ENCODE data around the gene ENTPD1. TPM values are rescaled to one million over a fixed set of nuclear protein-coding genes. Genes with fewer than 3 reads are reported as not detected.
A peak's percentile ranks its signal among the peaks of the same experiment; 100 is the strongest.

ENTPD1 gene
- total and polyA plus RNA-seq, 2 donors (not counting 1 experiment from before 2014, with no cell fraction given), result 0.47 to 3.3 TPM

- no peak for DNase-seq (ENCODE audit: low read depth in 2 of 2)
These were observed 36.3 kb downstream of the ENTPD1 start for GRCh38 chr10:95792211-95792780.

DNA sequence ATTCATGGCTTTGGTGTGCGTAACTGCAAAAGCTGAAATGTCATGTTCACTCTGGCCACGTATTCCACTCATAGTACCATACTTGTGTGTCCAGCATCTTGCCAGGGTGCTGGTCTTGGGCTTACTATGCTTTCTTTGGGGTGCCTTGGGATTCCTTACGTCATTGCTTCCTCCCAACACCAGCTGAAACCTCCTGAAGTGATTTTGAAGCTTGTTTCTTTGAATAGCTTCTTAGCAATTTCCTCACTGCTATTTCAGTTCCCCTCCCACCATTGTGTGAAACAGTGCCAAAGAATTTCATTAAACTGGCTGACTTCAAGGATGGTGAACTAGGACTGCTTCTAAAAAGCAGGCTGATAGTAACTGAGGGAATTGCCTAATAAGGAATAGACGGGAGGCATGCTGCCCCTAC, 36.9 kb downstream of the ENTPD1 start:
- Histone ChIP-seq H3K9ac (ENCODE audit: insufficient read depth, low read length) (no peak overlapping the region), H3K9me3 (ENCODE audit: control insufficient read depth, insufficient read depth, low read depth, low read length) (no peaks in the 10 kb centered on the region), H4K20me1 (ENCODE audit: control insufficient read depth, extremely low read depth, insufficient read depth, low read length) (no peaks in the 10 kb centered on the region), H3K27ac (ENCODE audit: insufficient read depth, low read length) (no peak overlapping the region), H2AFZ (ENCODE audit: low read length) (no peak overlapping the region), H3K79me2 (ENCODE audit: control insufficient read depth, insufficient read depth, low read length) (no peaks in the 10 kb centered on the region), H3K36me3 (ENCODE audit: control insufficient read depth, insufficient read depth, low read length) (no peaks in the 10 kb centered on the region), H3K4me3 (replicated peaks in 1 of 4; ENCODE audit: control extremely low read depth in 1 of 4, insufficient read depth in 1 of 4, low read depth in 3 of 4, low read length in 4 of 4) (no peak overlapping the region), H3K27me3 (ENCODE audit: control insufficient read depth, insufficient read depth, low read length) (no peaks in the 10 kb centered on the region), H3K4me2 (ENCODE audit: extremely low read depth, insufficient read depth, low read length) (no peak overlapping the region), H3K4me1 (ENCODE audit: control insufficient read depth, extremely low read depth, insufficient read depth, low read length) (peaks cover 5% of the 10 kb centered on the region)
- peak; percentile 43 to 71 for DNase-seq (ENCODE audit: low read depth in 2 of 2)
- peak in 1 of 2 donors; percentile 3 for TF ChIP-seq CTCF (conservative IDR thresholded peaks at IDR 0.05 in 1 of 2, IDR thresholded peaks at IDR 0.05 in 1 of 2; ENCODE audit: low read depth in 1 of 2, low read length in 2 of 2)
- TF ChIP-seq EZH2 (IDR thresholded peaks at IDR 0.05; ENCODE audit: low read length, missing control alignments), result no peak

More at GRCh38 chr10:95792211-95792780, 36.3 kb downstream of the ENTPD1 start:
- peaks cover 5% of the 10 kb centered on the region for H3K4me1 ChIP-seq (ENCODE audit: control insufficient read depth, extremely low read depth, insufficient read depth, low read length)
- TF ChIP-seq CTCF (conservative IDR thresholded peaks at IDR 0.05 in 1 of 2, IDR thresholded peaks at IDR 0.05 in 1 of 2; ENCODE audit: low read depth in 1 of 2, low read length in 2 of 2), result no peak
- no peak for TF ChIP-seq EZH2 (IDR thresholded peaks at IDR 0.05; ENCODE audit: low read length, missing control alignments)
- no peaks in the 10 kb centered on the region for H3K36me3 ChIP-seq (ENCODE audit: control insufficient read depth, insufficient read depth, low read length)
- H3K27me3 ChIP-seq (ENCODE audit: control insufficient read depth, insufficient read depth, low read length), result no peaks in the 10 kb centered on the region
- no peak overlapping the region for H3K27ac ChIP-seq (ENCODE audit: insufficient read depth, low read length)
- no peaks in the 10 kb centered on the region for H3K79me2 ChIP-seq (ENCODE audit: control insufficient read depth, insufficient read depth, low read length)
- H4K20me1 ChIP-seq (ENCODE audit: control insufficient read depth, extremely low read depth, insufficient read depth, low read length), result no peaks in the 10 kb centered on the region
- no peak overlapping the region for H3K4me2 ChIP-seq (ENCODE audit: extremely low read depth, insufficient read depth, low read length)
- H3K9ac ChIP-seq (ENCODE audit: insufficient read depth, low read length), result no peak overlapping the region
- no peaks in the 10 kb centered on the region for H3K9me3 ChIP-seq (ENCODE audit: control insufficient read depth, insufficient read depth, low read depth, low read length)
- no peak overlapping the region for H2AFZ ChIP-seq (ENCODE audit: low read length)
- H3K4me3 ChIP-seq (replicated peaks in 1 of 4; ENCODE audit: control extremely low read depth in 1 of 4, insufficient read depth in 1 of 4, low read depth in 3 of 4, low read length in 4 of 4), result no peak overlapping the region

- Histone ChIP-seq H3K79me2 (ENCODE audit: control insufficient read depth, insufficient read depth, low read length) (no peaks in the 10 kb centered on the region), H3K4me3 (replicated peaks in 1 of 4; ENCODE audit: control extremely low read depth in 1 of 4, insufficient read depth in 1 of 4, low read depth in 3 of 4, low read length in 4 of 4) (no peak overlapping the region), H3K27me3 (ENCODE audit: control insufficient read depth, insufficient read depth, low read length) (no peaks in the 10 kb centered on the region), H3K36me3 (ENCODE audit: control insufficient read depth, insufficient read depth, low read length) (no peaks in the 10 kb centered on the region), H2AFZ (ENCODE audit: low read length) (no peak overlapping the region), H3K4me1 (ENCODE audit: control insufficient read depth, extremely low read depth, insufficient read depth, low read length) (peaks cover 5% of the 10 kb centered on the region), H3K27ac (ENCODE audit: insufficient read depth, low read length) (no peak overlapping the region), H3K9me3 (ENCODE audit: control insufficient read depth, insufficient read depth, low read depth, low read length) (no peaks in the 10 kb centered on the region), H3K4me2 (ENCODE audit: extremely low read depth, insufficient read depth, low read length) (no peak overlapping the region), H4K20me1 (ENCODE audit: control insufficient read depth, extremely low read depth, insufficient read depth, low read length) (no peaks in the 10 kb centered on the region), H3K9ac (ENCODE audit: insufficient read depth, low read length) (no peak overlapping the region)
- no peak for DNase-seq (ENCODE audit: low read depth in 2 of 2)
- TF ChIP-seq CTCF (conservative IDR thresholded peaks at IDR 0.05 in 1 of 2, IDR thresholded peaks at IDR 0.05 in 1 of 2; ENCODE audit: low read depth in 1 of 2, low read length in 2 of 2) (no peak), EZH2 (IDR thresholded peaks at IDR 0.05; ENCODE audit: low read length, missing control alignments) (no peak)
These were observed 37.6 kb downstream of the ENTPD1 start for GRCh38 chr10:95793401-95794045.

All from fibroblast of lung (primary cell).